IMR-90 (cell line): Measurements from ENCODE around the gene GDPD5. TPM values are rescaled to one million over a fixed set of nuclear protein-coding genes. Genes with fewer than 3 reads are reported as not detected.

Source experiments
- ATAC-seq: fragments of 200-7000 bp; cut with Tn5 transposase; 2 replicates; pipeline ENCODE4 v1.9.1; 2020; ENCODE audit warnings: low read depth, mild to moderate bottlenecking, moderate library complexity
- BruUV-seq: library from RNA; stranded (reverse); fragments of 400-500 nt; replicated peaks from 2 replicates; lab custom pipeline; 2021; lab: Mats Ljungman, UMichigan
- CTCF ChIA-PET: fragments of 300-600 bp; formaldehyde crosslinking; extraction: SDS; loops from one replicate; lab custom pipeline; 2021; ENCODE audit warnings: antibody characterized with exemption; lab: Yijun Ruan, JAX
- POLR2A ChIA-PET: fragments of 300-600 bp; sonication (Branson Sonifier 250); formaldehyde crosslinking; loops from one replicate; lab custom pipeline; 2022; ENCODE audit warnings: antibody characterized with exemption; ENCODE audit not compliant: unreplicated experiment; lab: Charles Lee
- DNase-seq: peaks from one replicate; pipeline ENCODE4 v3.0.0; 2013
- H2AFZ ChIP-seq: replicated peaks from 2 replicates; pipeline ENCODE3; 2013; ENCODE audit warnings: low read length, mild to moderate bottlenecking; ENCODE audit not compliant: poor library complexity
- H2AK5ac ChIP-seq: 2 replicates; pipeline ENCODE4 v1.6.1; 2013; ENCODE audit warnings: low read depth, low read length, inconsistent platforms
- H2AK9ac ChIP-seq: replicated peaks from 2 replicates; pipeline ENCODE3; 2013; ENCODE audit warnings: mild to moderate bottlenecking, low read depth, low read length, moderate library complexity; ENCODE audit not compliant: poor library complexity
- H2BK120ac ChIP-seq: 2 replicates; pipeline ENCODE4 v1.6.1; 2013; ENCODE audit warnings: low read depth, low read length, inconsistent platforms
- H2BK15ac ChIP-seq: 3 replicates; pipeline ENCODE4 v1.6.1; 2013; ENCODE audit warnings: low read depth, low read length, inconsistent platforms
- H2BK20ac ChIP-seq: 2 replicates; pipeline ENCODE4 v1.6.1; 2013; ENCODE audit warnings: low read depth, mild to moderate bottlenecking, inconsistent platforms, low read length, moderate library complexity
- H2BK5ac ChIP-seq: 2 replicates; pipeline ENCODE4 v1.6.1; 2013; ENCODE audit warnings: mild to moderate bottlenecking, low read depth, low read length, inconsistent platforms; ENCODE audit not compliant: poor library complexity, severe bottlenecking
- H3K14ac ChIP-seq: replicated peaks from 2 replicates; pipeline ENCODE4 v1.6.1; 2013; ENCODE audit warnings: low read depth, low read length, inconsistent platforms
- H3K18ac ChIP-seq: 2 replicates; pipeline ENCODE4 v1.6.1; 2013; ENCODE audit warnings: low read depth, low read length, control low read depth
- H3K23ac ChIP-seq: 2 replicates; pipeline ENCODE4 v1.6.1; 2013; ENCODE audit warnings: low read depth, low read length, inconsistent platforms
- H3K27ac ChIP-seq: 2 replicates; pipeline ENCODE4 v1.5.1; 2013; ENCODE audit warnings: mild to moderate bottlenecking, control low read depth, low read length; ENCODE audit not compliant: insufficient read depth
- H3K27me3 ChIP-seq: 2 replicates; pipeline ENCODE4 v1.6.1; 2013; ENCODE audit warnings: low read length; ENCODE audit not compliant: control insufficient read depth, insufficient read depth
- H3K36me3 ChIP-seq: 2 replicates; pipeline ENCODE4 v1.6.1; 2013; ENCODE audit warnings: low read length, mixed read lengths; ENCODE audit not compliant: control insufficient read depth, insufficient read depth
- H3K4ac ChIP-seq: 2 replicates; pipeline ENCODE4 v1.6.1; 2013; ENCODE audit warnings: low read depth, low read length, inconsistent platforms
- H3K4me1 ChIP-seq: 2 replicates; pipeline ENCODE4 v1.6.1; 2013; ENCODE audit warnings: low read length, mixed read lengths; ENCODE audit not compliant: control insufficient read depth, insufficient read depth
- H3K4me2 ChIP-seq: 2 replicates; pipeline ENCODE4 v1.6.1; 2013; ENCODE audit warnings: low read depth, mild to moderate bottlenecking, control low read depth, low read length, moderate library complexity
- H3K4me3 ChIP-seq: 2 replicates; pipeline ENCODE4 v1.5.1; 2013; ENCODE audit warnings: low read depth, mild to moderate bottlenecking, control low read depth, low read length, moderate library complexity; ENCODE audit not compliant: insufficient read depth
- H3K56ac ChIP-seq: 2 replicates; pipeline ENCODE4 v1.6.1; 2013; ENCODE audit warnings: low read length, inconsistent platforms; ENCODE audit not compliant: insufficient read depth; ENCODE audit errors: extremely low read depth
- H3K79me1 ChIP-seq, 2 experiments: 2 replicates each; pipeline ENCODE4 v1.6.1; 2013; ENCODE audit warnings: low read length in 2 of 2, inconsistent platforms in 1 of 2, low read depth in 1 of 2
- H3K9ac ChIP-seq: 2 replicates; pipeline ENCODE4 v1.6.1; 2013; ENCODE audit warnings: low read depth, low read length, control low read depth
- H3K9me1 ChIP-seq: 2 replicates; pipeline ENCODE4 v1.6.1; 2013; ENCODE audit warnings: low read length, inconsistent platforms; ENCODE audit not compliant: insufficient read depth
- H3K9me3 ChIP-seq: 2 replicates; pipeline ENCODE4 v1.6.1; 2013; ENCODE audit warnings: low read length; ENCODE audit not compliant: control insufficient read depth, insufficient read depth
- H4K20me1 ChIP-seq: 2 replicates; pipeline ENCODE4 v1.6.1; 2013; ENCODE audit warnings: low read length, inconsistent platforms; ENCODE audit not compliant: insufficient read depth
- H4K5ac ChIP-seq: 2 replicates; pipeline ENCODE4 v1.6.1; 2013; ENCODE audit warnings: mild to moderate bottlenecking, low read depth, low read length, control low read depth
- H4K8ac ChIP-seq, 2 experiments: 2 replicates each; pipeline ENCODE4 v1.6.1; 2013; ENCODE audit warnings: low read depth in 2 of 2, low read length in 2 of 2, control low read depth in 1 of 2, inconsistent platforms in 1 of 2
- H4K91ac ChIP-seq: 2 replicates; pipeline ENCODE4 v1.6.1; 2013; ENCODE audit warnings: low read depth, low read length, inconsistent platforms; ENCODE audit not compliant: insufficient read depth
- BHLHE40 ChIP-seq: fragments of 150-350 bp; IDR thresholded peaks from 2 replicates; pipeline ENCODE4 v1.6.1; 2016; ENCODE audit warnings: mild to moderate bottlenecking, low read depth, low read length
- CEBPB ChIP-seq: IDR thresholded peaks from 2 replicates; pipeline ENCODE4 v1.6.1; 2012; ENCODE audit warnings: low read depth, low read length, improper control_type of control experiment
- CHD1 ChIP-seq: IDR thresholded peaks from 2 replicates; pipeline ENCODE4 v1.6.1; 2012; ENCODE audit warnings: low read depth, low read length, improper control_type of control experiment
- FOS ChIP-seq: fragments of 150-350 bp; IDR thresholded peaks from 2 replicates; pipeline ENCODE4 v1.6.1; 2016; ENCODE audit warnings: low read depth, low read length
- MAFK ChIP-seq: IDR thresholded peaks from 2 replicates; pipeline ENCODE4 v1.6.1; 2012; ENCODE audit warnings: low read depth, low read length, improper control_type of control experiment
- MAZ ChIP-seq: IDR thresholded peaks from 2 replicates; pipeline ENCODE4 v1.6.1; 2012; ENCODE audit warnings: low read depth, mild to moderate bottlenecking, low read length, improper control_type of control experiment, moderate library complexity, borderline replicate concordance
- NFE2L2 ChIP-seq: fragments of 150-350 bp; IDR thresholded peaks from 2 replicates; pipeline ENCODE4 v1.6.1; 2016; ENCODE audit warnings: low read depth, mild to moderate bottlenecking, low read length
- POLR2A ChIP-seq: IDR thresholded peaks from 2 replicates; pipeline ENCODE4 v1.6.1; 2012; ENCODE audit warnings: mild to moderate bottlenecking, low read depth, low read length
- RAD21 ChIP-seq: IDR thresholded peaks from 2 replicates; pipeline ENCODE4 v1.6.1; 2012; ENCODE audit warnings: low read length, improper control_type of control experiment
- RCOR1 ChIP-seq: IDR thresholded peaks from 2 replicates; pipeline ENCODE4 v1.6.1; 2012; ENCODE audit warnings: mild to moderate bottlenecking, low read length, improper control_type of control experiment; ENCODE audit not compliant: insufficient replicate concordance
- RFX5 ChIP-seq: IDR thresholded peaks from 2 replicates; pipeline ENCODE4 v1.8.0; 2012; ENCODE audit warnings: low read depth, mild to moderate bottlenecking, low read length, moderate library complexity
- SMC3 ChIP-seq: fragments of 150-350 bp; IDR thresholded peaks from 2 replicates; pipeline ENCODE4 v1.6.1; 2016; ENCODE audit warnings: low read depth, mild to moderate bottlenecking, antibody characterized with exemption, low read length, moderate library complexity
- WGBS, 2 experiments: methylation state at CpG; one replicate each; pipeline versions ENCODE4 v1.1.5 to v1.1.7; 2013; ENCODE audit warnings: missing lambda C conversion rate in 2 of 2; ENCODE audit not compliant: insufficient read length in 1 of 2; ENCODE audit errors: extremely low coverage in 2 of 2; 5-methylcytosine and 5-hydroxymethylcytosine counted together
- dilution Hi-C: fragments of 300-500 bp; cut with HindIII; formaldehyde crosslinking; loops from one replicate; pipeline ENCODE4 v1.14.3; 2018; ENCODE audit warnings: low sequenced_read_pairs; ENCODE audit not compliant: unreplicated experiment
- in situ Hi-C: fragments of 300-500 bp; cut with MboI; formaldehyde crosslinking; loops from 3 replicates; pipeline ENCODE4 v1.14.3; 2019; ENCODE audit warnings: low sequenced_read_pairs, inconsistent platforms, mixed read lengths
- intact Hi-C: fragments of 100-400 bp; cut with micrococcal nuclease; formaldehyde crosslinking; loops from 2 replicates; pipeline ENCODE4 v1.10.0; 2022
- polyA plus RNA-seq, 3 experiments: library from polyadenylated mRNA; depleted of rRNA; stranded (reverse); fragments of >200 nt; gene quantifications; 2 replicates each; pipeline ENCODE4 v1.2.3, GENCODE V29; 2012; ENCODE audit warnings: low replicate concordance in 1 of 3
- total RNA-seq: library from RNA; depleted of rRNA; stranded (reverse); fragments of >200 nt; gene quantifications from 2 replicates; pipeline ENCODE4 v1.2.3, GENCODE V29; 2012
- TF ChIP-seq, protein P1 (sequence below): conservative IDR thresholded peaks from 2 replicates; pipeline ENCODE4 v1.5.1; 2012; ENCODE audit warnings: mild to moderate bottlenecking, low read depth, low read length, improper control_type of control experiment
- TF ChIP-seq, protein P2 (sequence below): fragments of 150-350 bp; IDR thresholded peaks from 2 replicates; pipeline ENCODE4 v1.6.1; 2017; ENCODE audit warnings: mild to moderate bottlenecking, antibody characterized with exemption, low read length, low read depth
- TF ChIP-seq, protein P3 (sequence below): fragments of 150-350 bp; IDR thresholded peaks from 2 replicates; pipeline ENCODE4 v1.6.1; 2016; ENCODE audit warnings: low read depth, mild to moderate bottlenecking, low read length, moderate library complexity, borderline replicate concordance

Gene GDPD5
- total and polyA plus RNA-seq, 2 of the 4 experiments (the other 2 are of a cell fraction) = 2.0 to 7.9 TPM

DNA sequence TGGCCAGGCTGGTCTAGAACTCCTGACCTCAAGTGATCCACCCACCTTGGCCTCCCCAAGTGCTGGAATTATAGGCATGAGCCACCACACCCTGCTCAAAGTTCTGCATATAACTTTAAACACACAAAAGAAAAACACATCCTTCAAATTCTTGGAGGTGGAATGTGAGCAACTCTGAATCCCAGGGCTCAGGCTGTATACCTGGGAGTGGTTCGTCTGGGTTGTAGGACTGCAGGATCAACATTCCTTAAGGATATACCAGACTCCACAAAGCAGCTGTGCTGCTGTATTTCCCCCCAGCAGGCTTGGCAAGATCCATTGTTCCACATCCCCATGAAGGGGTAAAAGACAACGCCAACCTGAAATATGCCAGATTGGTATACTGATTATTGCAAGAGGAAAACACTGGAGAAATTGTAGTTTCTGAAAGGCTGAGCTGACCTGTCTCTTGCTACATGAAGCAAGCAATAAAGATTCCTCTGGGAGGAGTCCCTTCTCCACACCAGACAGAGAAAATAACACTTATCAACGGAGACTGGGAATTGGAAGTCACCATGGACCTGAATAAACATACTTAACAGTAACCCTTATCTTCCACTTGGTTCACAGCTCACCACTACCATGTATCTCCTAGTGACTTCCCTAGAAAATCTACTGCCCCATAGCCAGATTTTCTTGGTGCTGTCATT, 138.7 kb downstream of the GDPD5 start:
- H3K4me1 ChIP-seq = peaks cover 4% of the 10 kb centered on the region
- no peak overlapping the region for H2AK5ac ChIP-seq
- intact Hi-C loops (loop anchor here (5.0 kb wide), 1 partner anchor 480 kb away; no protein-coding TSS in a partner anchor), dilution Hi-C loops (no loop called here), in situ Hi-C loops (no loop called here)
- ATAC-seq (no peak; the same call in 1 of the 2 replicates), DNase-seq (no peak)
- no peak overlapping the region for H2AK9ac ChIP-seq
- H3K9ac ChIP-seq = no peak overlapping the region
- no peaks in the 10 kb centered on the region for H3K9me3 ChIP-seq
- no peak overlapping the region for H3K14ac ChIP-seq
- no peak overlapping the region for H3K4me2 ChIP-seq
- no peaks in the 10 kb centered on the region for H3K36me3 ChIP-seq
- no peak overlapping the region for H2BK20ac ChIP-seq
- H4K20me1 ChIP-seq = peaks cover 5% of the 10 kb centered on the region; the same call in 1 of the 2 replicates
- no peak overlapping the region for H4K5ac ChIP-seq
- no CpG with 5 or more reads among the region's 3 CpGs for WGBS, 2 experiments
- ChIA-PET POLR2A (no interaction called here), CTCF (interaction anchor here (0.8 to 2.9 kb wide), 2 partner anchors 107 to 218 kb away, joined by 5 to 20 read pairs; no protein-coding TSS in a partner anchor)
- H2BK5ac ChIP-seq = no peak overlapping the region
- H3K27me3 ChIP-seq = peaks cover 4% of the 10 kb centered on the region
- H4K91ac ChIP-seq = no peak overlapping the region
- H3K27ac ChIP-seq = no peak overlapping the region
- H3K23ac ChIP-seq = peak overlapping the region; percentile 42; the same call in 1 of the 2 replicates
- H3K9me1 ChIP-seq = no peaks in the 10 kb centered on the region
- H4K8ac ChIP-seq = no peak overlapping the region
- H3K4me3 ChIP-seq = no peak overlapping the region
- H2BK120ac ChIP-seq = no peak overlapping the region
- H3K56ac ChIP-seq = no peak overlapping the region
- H2AFZ ChIP-seq = no peak overlapping the region
- no TSS peak for BruUV-seq
- H3K18ac ChIP-seq = no peak overlapping the region
- H3K79me1 ChIP-seq = no peaks in the 10 kb centered on the region
- no peak overlapping the region for H2BK15ac ChIP-seq
- no peak overlapping the region for H3K4ac ChIP-seq
- no peak for TF ChIP-seq RFX5
- no peak for TF ChIP-seq POLR2A
- TF ChIP-seq CEBPB = no peak
- TF ChIP-seq MAZ = no peak
- TF ChIP-seq MAFK = no peak
- TF ChIP-seq FOS = no peak
- TF ChIP-seq NFE2L2 = no peak
- no peak for TF ChIP-seq SMC3
- TF ChIP-seq, protein P1, sequence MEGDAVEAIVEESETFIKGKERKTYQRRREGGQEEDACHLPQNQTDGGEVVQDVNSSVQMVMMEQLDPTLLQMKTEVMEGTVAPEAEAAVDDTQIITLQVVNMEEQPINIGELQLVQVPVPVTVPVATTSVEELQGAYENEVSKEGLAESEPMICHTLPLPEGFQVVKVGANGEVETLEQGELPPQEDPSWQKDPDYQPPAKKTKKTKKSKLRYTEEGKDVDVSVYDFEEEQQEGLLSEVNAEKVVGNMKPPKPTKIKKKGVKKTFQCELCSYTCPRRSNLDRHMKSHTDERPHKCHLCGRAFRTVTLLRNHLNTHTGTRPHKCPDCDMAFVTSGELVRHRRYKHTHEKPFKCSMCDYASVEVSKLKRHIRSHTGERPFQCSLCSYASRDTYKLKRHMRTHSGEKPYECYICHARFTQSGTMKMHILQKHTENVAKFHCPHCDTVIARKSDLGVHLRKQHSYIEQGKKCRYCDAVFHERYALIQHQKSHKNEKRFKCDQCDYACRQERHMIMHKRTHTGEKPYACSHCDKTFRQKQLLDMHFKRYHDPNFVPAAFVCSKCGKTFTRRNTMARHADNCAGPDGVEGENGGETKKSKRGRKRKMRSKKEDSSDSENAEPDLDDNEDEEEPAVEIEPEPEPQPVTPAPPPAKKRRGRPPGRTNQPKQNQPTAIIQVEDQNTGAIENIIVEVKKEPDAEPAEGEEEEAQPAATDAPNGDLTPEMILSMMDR = no peak
- no peak for TF ChIP-seq CHD1
- no peak for TF ChIP-seq RAD21
- TF ChIP-seq BHLHE40 = no peak
- TF ChIP-seq, protein P2, sequence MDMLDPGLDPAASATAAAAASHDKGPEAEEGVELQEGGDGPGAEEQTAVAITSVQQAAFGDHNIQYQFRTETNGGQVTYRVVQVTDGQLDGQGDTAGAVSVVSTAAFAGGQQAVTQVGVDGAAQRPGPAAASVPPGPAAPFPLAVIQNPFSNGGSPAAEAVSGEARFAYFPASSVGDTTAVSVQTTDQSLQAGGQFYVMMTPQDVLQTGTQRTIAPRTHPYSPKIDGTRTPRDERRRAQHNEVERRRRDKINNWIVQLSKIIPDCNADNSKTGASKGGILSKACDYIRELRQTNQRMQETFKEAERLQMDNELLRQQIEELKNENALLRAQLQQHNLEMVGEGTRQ = no peak
- TF ChIP-seq RCOR1 = no peak
- TF ChIP-seq, protein P3, sequence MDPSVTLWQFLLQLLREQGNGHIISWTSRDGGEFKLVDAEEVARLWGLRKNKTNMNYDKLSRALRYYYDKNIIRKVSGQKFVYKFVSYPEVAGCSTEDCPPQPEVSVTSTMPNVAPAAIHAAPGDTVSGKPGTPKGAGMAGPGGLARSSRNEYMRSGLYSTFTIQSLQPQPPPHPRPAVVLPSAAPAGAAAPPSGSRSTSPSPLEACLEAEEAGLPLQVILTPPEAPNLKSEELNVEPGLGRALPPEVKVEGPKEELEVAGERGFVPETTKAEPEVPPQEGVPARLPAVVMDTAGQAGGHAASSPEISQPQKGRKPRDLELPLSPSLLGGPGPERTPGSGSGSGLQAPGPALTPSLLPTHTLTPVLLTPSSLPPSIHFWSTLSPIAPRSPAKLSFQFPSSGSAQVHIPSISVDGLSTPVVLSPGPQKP = no peak
